ENCODE data around the gene SYT7. TPM values are rescaled to one million over a fixed set of nuclear protein-coding genes. Genes with fewer than 3 reads are reported as not detected.

Gene SYT7
- total and polyA plus RNA-seq, 4 donors = 1.7 to 10.6 (median 3.8) TPM

DNA sequence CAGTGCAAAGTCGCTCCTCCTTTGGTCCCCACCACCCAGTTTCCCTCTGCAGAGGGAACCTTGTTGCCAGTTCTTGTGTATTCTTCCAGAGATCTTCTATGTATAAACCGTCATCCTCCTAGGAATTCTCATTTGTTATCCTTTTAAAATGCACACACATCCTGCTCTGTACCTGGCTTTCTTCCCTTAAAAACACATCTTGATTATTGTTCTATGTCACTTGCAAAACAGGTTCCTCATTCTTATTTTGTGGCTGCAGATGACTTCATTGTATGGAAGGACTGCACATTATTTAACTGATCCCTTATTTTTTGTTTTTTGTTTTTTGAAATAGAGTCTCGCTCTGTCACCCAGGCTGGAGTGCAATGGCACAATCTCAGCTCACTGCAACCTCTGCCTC lies 26.6 kb upstream of the SYT7 start:
- Histone ChIP-seq H3K9me3 (ENCODE audit: control insufficient read depth in 4 of 4, insufficient read depth in 3 of 4, low read length in 3 of 4) (no peaks in the 10 kb centered on the region), H3K9ac (ENCODE audit: insufficient read depth in 1 of 2, low read length in 2 of 2) (no peak overlapping the region), H3K27ac (ENCODE audit: low read depth in 1 of 2, low read length in 1 of 2) (no peak overlapping the region), H3K4me3 (no peak overlapping the region), H3K27me3 (ENCODE audit: control insufficient read depth in 3 of 3, insufficient read depth in 3 of 3, low read length in 2 of 3) (no peaks in the 10 kb centered on the region), H3K36me3 (ENCODE audit: control insufficient read depth in 4 of 4, insufficient read depth in 4 of 4, low read length in 4 of 4) (no peaks in the 10 kb centered on the region), H3K4me1 (ENCODE audit: control insufficient read depth in 5 of 5, insufficient read depth in 5 of 5, low read length in 5 of 5) (no peaks in the 10 kb centered on the region)
- ATAC-seq (ENCODE audit: insufficient read depth, low FRiP score) = no peak
- DNase-seq = no peak
- WGBS, 2 donors = 80% methylated on average over 3 of the region's 3 CpGs
- no peak for TF ChIP-seq CTCF (IDR thresholded peaks at IDR 0.05; ENCODE audit: control extremely low read depth, extremely low read depth)

- 77 to 80% methylated on average over 6 of the region's 6 CpGs for WGBS, 2 donors
- no peaks in the 10 kb centered on the region for H3K36me3 ChIP-seq (ENCODE audit: control insufficient read depth in 4 of 4, insufficient read depth in 4 of 4, low read length in 4 of 4)
- no peak overlapping the region for H3K9ac ChIP-seq (ENCODE audit: insufficient read depth in 1 of 2, low read length in 2 of 2)
- H3K27ac ChIP-seq (ENCODE audit: low read depth in 1 of 2, low read length in 1 of 2) = no peak overlapping the region
- TF ChIP-seq CTCF (IDR thresholded peaks at IDR 0.05; ENCODE audit: control extremely low read depth, extremely low read depth) = no peak
- H3K9me3 ChIP-seq (ENCODE audit: control insufficient read depth in 4 of 4, insufficient read depth in 3 of 4, low read length in 3 of 4) = no peaks in the 10 kb centered on the region
- H3K27me3 ChIP-seq (ENCODE audit: control insufficient read depth in 3 of 3, insufficient read depth in 3 of 3, low read length in 2 of 3) = no peaks in the 10 kb centered on the region
- H3K4me1 ChIP-seq (ENCODE audit: control insufficient read depth in 5 of 5, insufficient read depth in 5 of 5, low read length in 5 of 5) = peaks cover 0 to 8% (median 0%) of the 10 kb centered on the region in 5 donors
- DNase-seq (no peak), ATAC-seq (ENCODE audit: insufficient read depth, low FRiP score) (no peak)
- no peak overlapping the region for H3K4me3 ChIP-seq
These were observed 22.8 kb upstream of the SYT7 start for GRCh38 chr11:61603667-61604066.

GRCh38 chr11:61602775-61603569 lies 22.1 kb upstream of the SYT7 start:
- H3K27me3 ChIP-seq (ENCODE audit: control insufficient read depth in 3 of 3, insufficient read depth in 3 of 3, low read length in 2 of 3) = no peaks in the 10 kb centered on the region
- ATAC-seq (ENCODE audit: insufficient read depth, low FRiP score) = peak; percentile 70

More at GRCh38 chr11:61602775-61603569, 22.1 kb upstream of the SYT7 start:
- H3K36me3 ChIP-seq (ENCODE audit: control insufficient read depth in 4 of 4, insufficient read depth in 4 of 4, low read length in 4 of 4) = no peaks in the 10 kb centered on the region
- peaks cover 0 to 8% (median 0%) of the 10 kb centered on the region in 5 donors for H3K4me1 ChIP-seq (ENCODE audit: control insufficient read depth in 5 of 5, insufficient read depth in 5 of 5, low read length in 5 of 5)
- no peak overlapping the region for H3K27ac ChIP-seq (ENCODE audit: low read depth in 1 of 2, low read length in 1 of 2)
- H3K4me3 ChIP-seq = no peak overlapping the region
- no peaks in the 10 kb centered on the region for H3K9me3 ChIP-seq (ENCODE audit: control insufficient read depth in 4 of 4, insufficient read depth in 3 of 4, low read length in 3 of 4)
- no peak for TF ChIP-seq CTCF (IDR thresholded peaks at IDR 0.05; ENCODE audit: control extremely low read depth, extremely low read depth)
- 77 to 89% methylated on average over 20 of the region's 20 CpGs for WGBS, 2 donors
- H3K9ac ChIP-seq (ENCODE audit: insufficient read depth in 1 of 2, low read length in 2 of 2) = no peak overlapping the region
- peak in 2 of 3 donors; percentile 23 to 32 for DNase-seq
